KOPT-K1 (cell line): Measurements from ENCODE around the gene LSP1.

Experiments
- H3K27ac ChIP-seq: fragments of 200-600 bp; sonication (generic); 2 replicates; pipeline ENCODE4 v1.5.1; 2016; ENCODE audit warnings: antibody characterized with exemption, mild to moderate bottlenecking, low read depth, low read length; ENCODE audit not compliant: poor library complexity, severe bottlenecking
- H3K36me3 ChIP-seq: fragments of 200-600 bp; sonication (generic); 2 replicates; pipeline ENCODE4 v1.5.1; 2017; ENCODE audit warnings: antibody characterized with exemption, mild to moderate bottlenecking, low read length, moderate library complexity; ENCODE audit not compliant: insufficient read depth
- H3K9me3 ChIP-seq: fragments of 200-600 bp; sonication (generic); 2 replicates; pipeline ENCODE4 v1.5.1; 2017; ENCODE audit warnings: antibody characterized with exemption, low read length, mild to moderate bottlenecking; ENCODE audit not compliant: insufficient read depth, poor library complexity, severe bottlenecking

Gene LSP1

GRCh38 chr11:1820463-1821325, 32.2 kb upstream of the LSP1 start:
- Histone ChIP-seq H3K9me3 (peaks cover 26% of the 10 kb centered on the region), H3K27ac (no peak overlapping the region), H3K36me3 (no peaks in the 10 kb centered on the region)

DNA sequence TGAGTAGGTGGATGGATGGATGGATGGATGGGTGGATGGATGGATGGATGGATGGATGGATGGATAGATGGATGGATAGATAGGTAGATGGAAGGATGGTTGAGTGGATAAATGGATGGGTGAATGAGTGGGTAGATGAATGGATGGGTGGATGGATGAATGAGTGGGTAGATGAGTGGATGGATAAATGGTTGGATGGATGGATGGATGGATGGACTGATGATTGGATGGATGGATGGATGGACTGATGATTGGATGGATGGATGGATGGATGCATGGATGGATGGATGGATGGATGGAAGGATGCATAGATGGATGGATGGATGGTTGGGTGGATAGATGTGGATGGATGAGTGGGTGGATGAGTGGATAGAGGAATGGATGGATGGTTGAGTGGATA, 31.3 kb upstream of the LSP1 start:
- Histone ChIP-seq H3K9me3 (peaks cover 26% of the 10 kb centered on the region), H3K27ac (no peak overlapping the region), H3K36me3 (no peaks in the 10 kb centered on the region)

DNA sequence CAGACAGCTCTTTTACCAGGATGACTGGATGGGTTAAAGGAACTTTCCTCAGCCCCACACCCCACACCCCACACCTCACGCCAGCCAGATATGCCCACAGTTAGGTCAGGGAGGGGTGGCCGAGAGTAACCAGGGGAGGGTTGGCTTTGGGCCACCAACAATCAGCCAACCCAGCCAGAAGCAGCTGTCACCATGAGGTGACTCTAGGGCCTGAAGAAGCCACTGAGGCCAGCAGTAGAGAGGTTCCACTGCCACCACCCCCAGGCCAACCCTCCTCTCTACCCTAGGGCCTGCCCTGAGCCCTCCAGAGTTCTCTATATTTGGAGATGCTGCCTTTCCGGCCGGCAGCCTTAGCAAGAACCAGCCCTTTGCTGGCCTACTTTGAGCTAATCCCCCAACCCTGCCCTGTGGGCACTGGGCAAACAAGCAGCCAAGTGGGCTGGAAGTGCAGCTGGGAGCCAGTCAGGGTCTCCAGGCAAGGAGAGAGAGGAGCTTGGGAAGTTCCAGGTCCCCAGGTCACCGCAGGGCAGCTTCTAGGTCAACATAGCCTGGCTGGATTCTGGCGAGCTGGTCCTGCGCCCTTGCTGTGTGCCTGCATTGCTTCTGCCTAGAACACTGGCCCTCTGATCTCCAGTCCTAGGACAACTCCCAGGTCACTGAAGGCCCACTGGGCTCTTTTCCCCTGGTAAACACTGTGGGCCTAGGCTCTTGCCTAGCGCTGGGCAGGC, 30.1 kb upstream of the LSP1 start:
- no peaks in the 10 kb centered on the region for H3K36me3 ChIP-seq
- no peak overlapping the region for H3K27ac ChIP-seq
- peaks cover 21% of the 10 kb centered on the region for H3K9me3 ChIP-seq

DNA sequence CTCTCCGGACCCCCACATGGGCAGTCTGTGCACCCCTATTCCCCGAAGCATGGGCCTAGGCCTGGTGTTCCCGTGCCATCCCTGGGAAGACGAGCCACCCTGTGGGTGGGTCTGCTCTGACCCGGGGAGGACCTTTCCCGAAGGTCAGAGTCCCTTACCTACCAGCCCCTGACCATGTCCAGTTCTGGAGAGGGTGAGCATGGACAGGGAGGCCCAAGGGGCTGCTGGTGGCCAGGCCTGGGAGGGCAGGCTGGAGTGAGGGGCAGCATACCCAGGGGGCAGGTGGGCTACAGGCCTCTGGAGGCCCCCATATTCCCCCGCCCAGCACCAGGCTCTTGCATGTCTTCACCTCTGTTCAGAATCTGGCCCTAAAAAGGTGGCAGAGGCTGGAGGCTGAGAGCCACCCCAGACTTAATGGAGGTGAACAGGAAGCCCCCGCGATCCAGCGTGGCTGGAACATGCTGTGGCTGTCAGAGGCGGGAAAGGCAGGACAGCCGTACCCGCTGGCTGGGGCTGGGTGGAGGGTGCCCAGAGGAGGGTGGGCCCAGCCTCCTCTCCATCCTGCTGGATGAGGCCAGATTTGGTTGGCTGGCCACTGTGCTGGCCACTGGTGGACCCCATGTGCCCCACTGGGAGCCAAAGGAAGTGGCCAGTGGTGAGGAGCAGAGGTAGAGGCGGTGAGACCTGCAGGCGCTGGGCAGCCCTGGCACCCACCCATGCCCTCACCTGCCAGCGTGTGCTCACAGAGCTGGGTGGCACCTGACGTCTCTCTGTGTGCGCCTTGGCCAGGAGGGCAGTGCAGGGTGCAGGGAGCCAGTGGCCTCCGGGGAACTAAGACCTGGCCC, 29.3 kb upstream of the LSP1 start:
- Histone ChIP-seq H3K9me3 (peaks cover 14% of the 10 kb centered on the region), H3K27ac (no peak overlapping the region), H3K36me3 (no peaks in the 10 kb centered on the region)

DNA sequence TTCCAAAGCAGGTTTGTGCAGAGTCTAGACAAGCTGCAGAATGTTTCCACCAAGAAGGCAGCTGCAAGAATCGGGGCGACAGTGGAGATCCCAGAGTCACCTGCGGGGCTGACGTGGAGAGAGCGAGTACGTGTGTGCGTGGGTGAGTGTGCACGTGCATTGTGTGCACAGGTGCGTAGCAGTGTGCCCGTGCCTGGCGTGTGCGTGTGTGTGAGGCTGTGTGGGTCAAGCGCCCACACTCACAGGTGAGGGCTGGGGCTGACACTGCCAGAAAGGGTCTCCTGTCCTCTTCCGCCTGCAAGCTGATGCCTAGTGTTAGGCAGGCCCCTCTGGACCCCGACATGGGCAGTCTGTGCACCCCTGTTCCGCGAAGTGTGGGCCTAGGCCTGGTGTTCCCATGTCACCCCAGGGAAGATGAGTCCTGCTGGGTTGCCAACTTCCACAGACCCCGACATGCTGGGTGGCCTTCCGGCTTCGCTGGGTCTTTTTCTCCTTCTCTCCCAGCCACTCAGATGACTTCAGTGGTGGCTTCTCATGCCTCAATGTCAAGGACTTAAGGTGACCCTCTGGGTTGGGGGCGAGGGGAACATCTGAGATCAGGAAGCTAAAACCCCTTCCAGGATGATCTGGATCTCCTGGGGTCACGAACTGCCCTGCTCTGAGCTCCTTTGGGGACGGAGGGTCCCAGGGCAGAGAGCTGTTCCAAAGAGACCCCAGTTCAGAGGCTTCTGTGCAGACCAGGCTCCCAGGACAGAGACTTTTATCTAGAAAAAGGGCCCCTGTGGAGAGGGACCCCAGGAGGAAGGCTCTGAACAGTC, 28.5 kb upstream of the LSP1 start:
- Histone ChIP-seq H3K9me3 (peaks cover 6% of the 10 kb centered on the region), H3K27ac (no peak overlapping the region), H3K36me3 (no peaks in the 10 kb centered on the region)

GRCh38 chr11:1825039-1825740, 27.7 kb upstream of the LSP1 start:
- H3K36me3 ChIP-seq, result no peaks in the 10 kb centered on the region
- no peaks in the 10 kb centered on the region for H3K9me3 ChIP-seq
- H3K27ac ChIP-seq, result no peak overlapping the region

DNA sequence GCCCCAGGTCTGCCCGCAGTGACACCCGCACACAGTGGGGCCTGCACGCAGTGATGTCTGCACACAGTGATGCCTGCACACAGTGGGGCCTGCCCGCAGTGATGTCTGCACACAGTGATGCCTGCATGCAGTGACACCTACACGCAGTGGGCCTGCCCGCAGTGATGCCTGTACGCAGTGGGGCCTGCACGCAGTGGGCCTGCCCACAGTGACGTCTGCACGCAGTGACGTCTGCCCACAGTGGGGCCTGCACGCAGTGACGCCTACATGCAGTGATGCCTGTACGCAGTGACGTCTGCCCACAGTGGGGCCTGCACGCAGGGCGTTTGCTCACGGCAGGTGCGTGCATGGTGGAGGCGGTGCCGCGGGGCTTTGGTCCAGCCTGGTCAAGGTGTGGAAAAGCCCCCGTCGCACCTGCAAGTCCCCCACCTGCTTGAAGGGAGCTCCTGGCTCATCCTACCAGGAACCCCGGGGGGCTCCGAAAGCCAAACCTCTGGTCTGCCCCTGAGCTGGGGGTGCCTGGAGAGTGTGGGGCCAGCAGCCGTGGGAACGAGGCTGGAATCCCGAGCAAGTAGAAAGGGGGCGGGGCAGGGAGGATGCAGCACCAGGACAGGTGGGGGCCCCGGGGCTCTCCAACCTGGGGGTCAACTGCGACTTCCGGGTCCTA, 27.0 kb upstream of the LSP1 start:
- Histone ChIP-seq H3K36me3 (no peaks in the 10 kb centered on the region), H3K27ac (no peak overlapping the region), H3K9me3 (no peaks in the 10 kb centered on the region)

DNA sequence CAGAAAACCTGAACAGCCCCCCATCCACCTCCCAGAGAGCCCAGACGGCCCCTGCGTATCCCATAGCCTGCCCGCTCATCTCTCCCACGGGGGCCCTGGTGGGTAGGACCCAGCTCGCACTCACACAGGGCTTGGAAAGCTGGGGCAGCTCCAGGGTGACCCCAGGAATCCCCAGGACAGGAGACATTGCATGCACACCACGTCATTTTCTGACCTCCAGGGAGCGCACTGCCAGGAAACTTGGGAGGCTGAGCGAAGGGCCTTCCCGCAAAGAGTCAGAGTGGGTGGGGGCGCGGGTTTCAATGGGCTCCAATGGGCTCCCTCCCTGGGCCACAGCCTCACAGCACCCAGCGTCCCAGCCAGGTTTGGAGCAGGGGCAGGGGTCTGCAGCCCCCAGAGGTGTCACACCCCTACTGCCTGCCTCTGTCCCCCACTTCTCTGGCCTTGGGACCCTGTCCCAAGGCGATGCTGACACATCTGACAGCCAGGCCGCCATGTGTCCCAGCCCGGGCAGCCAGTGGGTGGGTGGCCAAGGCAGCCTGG, 26.3 kb upstream of the LSP1 start:
- Histone ChIP-seq H3K36me3 (no peaks in the 10 kb centered on the region), H3K27ac (no peak overlapping the region), H3K9me3 (no peaks in the 10 kb centered on the region)

DNA sequence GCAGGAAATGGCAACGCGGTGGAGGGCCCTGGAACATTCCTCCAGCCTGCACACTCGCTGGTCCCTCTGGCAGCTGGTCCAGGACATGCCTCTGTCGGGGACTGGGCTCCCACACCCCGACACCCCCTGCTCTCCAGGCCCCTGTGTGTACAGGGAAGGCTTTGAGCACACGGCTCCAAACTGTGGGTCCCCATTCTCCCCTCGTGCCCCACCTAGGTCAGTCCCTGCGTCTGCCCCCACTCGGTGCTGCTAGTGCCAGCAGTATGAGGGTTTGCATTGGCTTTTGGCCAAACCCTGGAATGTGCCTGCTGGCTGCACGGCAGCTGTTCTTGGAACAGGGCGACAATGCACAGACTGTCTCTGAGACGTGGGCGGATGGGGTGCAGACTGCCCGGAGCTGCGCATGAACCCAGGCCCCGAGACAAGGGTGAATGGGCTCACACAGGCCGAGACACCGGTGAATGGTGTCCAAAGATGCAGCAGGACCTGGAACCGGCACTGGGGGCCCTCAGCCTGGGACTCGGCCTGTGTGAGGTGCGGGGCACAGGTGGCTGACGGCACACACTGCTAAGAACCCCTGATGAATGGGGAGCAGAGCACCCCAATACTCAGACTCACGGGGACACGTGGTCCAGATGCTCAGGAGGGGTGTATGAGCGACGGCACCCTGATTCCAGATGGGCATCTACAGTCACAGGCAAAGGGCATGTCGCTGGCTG, 25.6 kb upstream of the LSP1 start:
- Histone ChIP-seq H3K36me3 (no peaks in the 10 kb centered on the region), H3K9me3 (no peaks in the 10 kb centered on the region), H3K27ac (no peak overlapping the region)

DNA sequence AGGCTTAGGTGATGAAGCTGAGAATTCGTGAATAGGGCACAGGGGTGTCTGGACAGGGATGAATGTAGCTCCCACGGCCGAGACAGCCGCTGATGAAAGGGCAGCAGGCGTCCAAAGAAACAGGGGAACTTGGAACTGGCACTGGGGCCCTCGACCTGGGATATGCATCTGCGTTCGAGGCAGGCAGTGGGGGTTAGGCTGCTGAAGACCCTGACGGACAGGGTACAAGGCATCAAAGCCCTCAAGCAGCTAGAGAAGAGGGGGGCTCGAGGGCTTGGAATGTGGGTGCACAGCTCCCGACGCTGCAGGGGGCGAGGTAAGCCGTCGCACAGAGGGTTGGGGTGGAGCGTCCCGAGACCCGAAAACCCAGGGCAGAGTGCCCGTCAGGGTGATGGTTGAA, 25.0 kb upstream of the LSP1 start:
- H3K9me3 ChIP-seq, result no peaks in the 10 kb centered on the region
- H3K27ac ChIP-seq, result no peak overlapping the region
- H3K36me3 ChIP-seq, result no peaks in the 10 kb centered on the region

- Histone ChIP-seq H3K9me3 (no peaks in the 10 kb centered on the region), H3K27ac (no peak overlapping the region), H3K36me3 (no peaks in the 10 kb centered on the region)
Observed at GRCh38 chr11:1828542-1828941, 24.3 kb upstream of the LSP1 start.

DNA sequence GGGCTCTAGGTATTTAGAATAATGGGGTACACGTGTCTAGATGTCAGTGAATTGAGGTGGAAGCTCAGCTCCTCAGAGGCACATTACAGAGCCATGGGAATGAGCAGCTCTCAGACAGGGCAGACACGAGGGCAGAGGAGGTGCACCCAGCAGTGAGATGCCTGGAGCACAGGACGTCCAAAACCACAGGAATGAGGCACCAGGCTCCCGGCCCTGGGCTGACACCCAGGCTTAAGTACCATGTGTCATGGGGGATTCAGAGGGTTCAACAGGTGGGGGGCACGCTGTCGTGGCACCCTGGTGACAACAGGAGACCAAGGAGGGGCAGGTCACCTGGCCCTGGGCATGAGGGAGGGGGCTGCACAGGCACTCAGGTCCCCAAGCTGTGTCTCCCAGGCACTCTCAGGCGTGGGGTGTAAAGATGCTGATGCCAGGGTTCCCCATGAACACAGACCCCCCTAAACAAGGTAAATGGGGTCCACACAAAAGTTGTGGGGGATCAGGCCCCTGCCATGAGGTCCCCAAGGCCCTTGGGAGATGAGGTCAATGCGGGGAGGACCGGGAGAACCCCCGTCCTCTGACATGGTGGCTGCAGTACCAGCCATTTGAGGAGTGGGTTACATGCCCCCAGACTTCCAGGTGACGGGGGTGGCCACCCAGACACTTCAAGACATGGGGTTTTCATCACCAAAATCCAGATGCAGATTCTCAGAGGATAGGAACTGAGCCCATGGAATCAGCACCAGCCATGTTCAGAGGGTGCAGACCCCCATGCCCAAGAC, 23.7 kb upstream of the LSP1 start:
- no peak overlapping the region for H3K27ac ChIP-seq
- no peaks in the 10 kb centered on the region for H3K36me3 ChIP-seq
- H3K9me3 ChIP-seq, result no peaks in the 10 kb centered on the region
